Mesenchymal stem cell (in vitro differentiated cells and primary cell): Measurements from ENCODE around the gene AUTS2.
A peak's percentile ranks its signal among the peaks of the same experiment; 100 is the strongest.

Experiments used
- DNase-seq: peaks from one replicate; pipeline ENCODE4 v3.0.0-alpha.2; 2013
- H2AFZ ChIP-seq: one replicate; pipeline ENCODE4 v1.6.1; 2013; ENCODE audit warnings: low read depth, mild to moderate bottlenecking, control low read depth, inconsistent platforms, low read length, moderate library complexity
- H2AK5ac ChIP-seq: 2 replicates; pipeline ENCODE4 v1.6.1; 2013; ENCODE audit warnings: low read length, moderate library complexity, mild to moderate bottlenecking, inconsistent platforms; ENCODE audit not compliant: severe bottlenecking
- H2BK120ac ChIP-seq: one replicate; pipeline ENCODE4 v1.6.1; 2013; ENCODE audit warnings: low read depth, mild to moderate bottlenecking, inconsistent platforms, low read length, moderate library complexity
- H2BK12ac ChIP-seq, 2 experiments: one replicate each; pipeline ENCODE4 v1.6.1; 2013; ENCODE audit warnings: inconsistent platforms in 2 of 2, low read length in 2 of 2, mild to moderate bottlenecking in 2 of 2, moderate library complexity in 2 of 2, control low read depth in 1 of 2
- H2BK15ac ChIP-seq: one replicate; pipeline ENCODE4 v1.6.1; 2013; ENCODE audit warnings: mild to moderate bottlenecking, low read depth, inconsistent platforms; ENCODE audit not compliant: poor library complexity, severe bottlenecking
- H2BK5ac ChIP-seq: 2 replicates; pipeline ENCODE4 v1.6.1; 2013; ENCODE audit warnings: low read depth, mild to moderate bottlenecking, low read length, control low read depth, inconsistent platforms; ENCODE audit not compliant: poor library complexity, severe bottlenecking
- H3K14ac ChIP-seq, 2 experiments: one replicate each; pipeline ENCODE4 v1.6.1; 2013; ENCODE audit warnings: inconsistent platforms in 2 of 2, low read length in 2 of 2, control low read depth in 1 of 2, mild to moderate bottlenecking in 1 of 2, moderate library complexity in 1 of 2
- H3K18ac ChIP-seq, 2 experiments: one replicate each; pipeline ENCODE4 v1.6.1; 2013; ENCODE audit warnings: inconsistent platforms in 2 of 2, low read length in 2 of 2, control low read depth in 1 of 2, low read depth in 1 of 2, mild to moderate bottlenecking in 1 of 2
- H3K23ac ChIP-seq, 2 experiments: one replicate each; pipeline ENCODE4 v1.6.1; 2013; ENCODE audit warnings: inconsistent platforms in 2 of 2, low read length in 2 of 2, mild to moderate bottlenecking in 2 of 2, moderate library complexity in 2 of 2, control low read depth in 1 of 2
- H3K27ac ChIP-seq: 2 replicates; pipeline ENCODE4 v1.5.1; 2013; ENCODE audit warnings: mild to moderate bottlenecking, moderate library complexity, low read length, control low read depth, inconsistent platforms; ENCODE audit not compliant: poor library complexity, severe bottlenecking
- H3K27me3 ChIP-seq, 2 experiments: 2 replicates each; pipeline versions ENCODE4 v1.6.1 to v1.7.0; 2013; ENCODE audit warnings: low read length in 2 of 2, mild to moderate bottlenecking in 2 of 2, moderate library complexity in 2 of 2, control low read depth in 1 of 2, inconsistent platforms in 1 of 2; ENCODE audit not compliant: control insufficient read depth in 1 of 2, insufficient read depth in 1 of 2
- H3K36me3 ChIP-seq, 2 experiments: 2 replicates each; pipeline versions ENCODE4 v1.6.1 to v1.7.0; 2013; ENCODE audit warnings: low read length in 2 of 2, control low read depth in 1 of 2, inconsistent platforms in 1 of 2, low read depth in 1 of 2, mild to moderate bottlenecking in 1 of 2; ENCODE audit not compliant: insufficient read depth in 2 of 2, control insufficient read depth in 1 of 2
- H3K4ac ChIP-seq, 2 experiments: one replicate each; pipeline ENCODE4 v1.6.1; 2013; ENCODE audit warnings: inconsistent platforms in 2 of 2, low read length in 2 of 2, mild to moderate bottlenecking in 2 of 2, moderate library complexity in 2 of 2, control low read depth in 1 of 2, low read depth in 1 of 2
- H3K4me1 ChIP-seq: 2 replicates; pipeline ENCODE4 v1.6.1; 2013; ENCODE audit warnings: low read depth, low read length, control low read depth; ENCODE audit not compliant: control insufficient read depth, insufficient read depth
- H3K4me2 ChIP-seq: 2 replicates; pipeline ENCODE4 v1.6.1; 2013; ENCODE audit warnings: low read length, mild to moderate bottlenecking, inconsistent platforms; ENCODE audit not compliant: poor library complexity, severe bottlenecking
- H3K4me3 ChIP-seq, 2 experiments: 2 replicates each; pipeline versions ENCODE4 v1.5.1 to v1.7.0; 2013; ENCODE audit warnings: low read length in 2 of 2, mild to moderate bottlenecking in 2 of 2, control low read depth in 1 of 2, low read depth in 1 of 2; ENCODE audit not compliant: insufficient read depth in 1 of 2
- H3K79me1 ChIP-seq: replicated peaks from 2 replicates; pipeline ENCODE4 v1.6.1; 2013; ENCODE audit warnings: mild to moderate bottlenecking, control low read depth, low read length, inconsistent platforms; ENCODE audit not compliant: poor library complexity, severe bottlenecking
- H3K9ac ChIP-seq: 2 replicates; pipeline ENCODE4 v1.7.0; 2013; ENCODE audit warnings: mild to moderate bottlenecking, low read length, moderate library complexity
- H3K9me3 ChIP-seq: 2 replicates; pipeline ENCODE4 v1.7.0; 2013; ENCODE audit warnings: mild to moderate bottlenecking, low read length; ENCODE audit not compliant: control insufficient read depth
- H4K8ac ChIP-seq: one replicate; pipeline ENCODE4 v1.6.1; 2013; ENCODE audit warnings: inconsistent platforms, mild to moderate bottlenecking, low read length, moderate library complexity
- H4K91ac ChIP-seq: one replicate; pipeline ENCODE4 v1.6.1; 2013; ENCODE audit warnings: mild to moderate bottlenecking, low read length, inconsistent platforms
- WGBS: methylation state at CpG from one replicate; pipeline ENCODE4 v1.1.7; 2013; ENCODE audit warnings: mixed read lengths; 5-methylcytosine and 5-hydroxymethylcytosine counted together

The AUTS2 gene

GRCh38 chr7:69966766-69967591, 368.7 kb downstream of the AUTS2 start:
- Histone ChIP-seq H3K36me3 (no peaks in the 10 kb centered on the region), H3K4me2 (no peak overlapping the region), H2BK12ac (no peak overlapping the region), H3K79me1 (peaks cover 5% of the 10 kb centered on the region), H3K9me3 (no peaks in the 10 kb centered on the region), H3K4ac (no peak overlapping the region), H3K18ac (no peak overlapping the region), H3K23ac (no peak overlapping the region), H2AK5ac (no peak overlapping the region), H3K4me3 (no peak overlapping the region), H2BK5ac (no peak overlapping the region), H4K91ac (no peak overlapping the region), H4K8ac (no peak overlapping the region), H3K27ac (no peak overlapping the region), H3K4me1 (peaks cover 3% of the 10 kb centered on the region), H2AFZ (no peak overlapping the region), H3K14ac (peak overlapping the region in 1 of 2 experiments; percentile 2), H3K9ac (no peak overlapping the region), H2BK15ac (no peak overlapping the region), H2BK120ac (no peak overlapping the region), H3K27me3 (no peaks in the 10 kb centered on the region)
- WGBS = 53% methylated on average over 6 of the region's 8 CpGs
- DNase-seq = no peak

DNA sequence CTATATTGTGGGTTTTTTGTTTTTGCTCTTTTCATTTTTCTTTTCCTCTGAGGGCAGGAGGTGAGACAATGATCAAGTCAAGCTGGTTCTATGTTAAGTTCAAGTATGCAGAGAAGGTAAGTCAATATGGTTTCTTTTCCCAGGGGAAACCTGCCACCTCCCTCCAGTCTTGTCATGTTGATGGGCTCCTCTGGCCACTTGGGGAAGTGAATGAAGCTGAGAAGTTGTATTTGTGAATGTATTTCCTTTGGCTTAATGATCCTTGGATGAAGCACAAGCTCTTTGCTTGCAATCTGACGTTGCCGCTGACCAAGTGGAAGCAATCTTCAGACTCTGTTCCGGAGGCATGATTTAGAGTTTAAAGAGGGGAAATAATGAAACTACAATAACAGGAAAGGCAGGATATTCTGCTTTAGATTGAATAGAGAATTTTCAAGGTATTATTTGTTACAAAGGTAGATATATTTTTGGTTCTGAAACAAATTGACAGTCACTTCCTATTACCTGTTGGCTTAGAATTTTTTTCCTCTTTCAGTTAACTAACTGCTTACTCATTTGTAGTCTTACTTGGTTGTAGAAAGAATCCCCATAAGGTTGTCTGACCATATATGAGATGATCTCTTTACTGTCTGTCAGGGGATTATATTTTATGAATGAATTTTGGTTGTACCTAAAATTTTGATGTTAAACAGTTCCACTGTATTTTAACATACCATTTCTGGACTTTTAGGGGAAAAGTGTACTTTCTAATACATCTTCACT, 369.6 kb downstream of the AUTS2 start:
- Histone ChIP-seq H2BK15ac (no peak overlapping the region), H2AFZ (no peak overlapping the region), H3K23ac (no peak overlapping the region), H3K4ac (no peak overlapping the region), H2BK5ac (no peak overlapping the region), H3K79me1 (peaks cover 5% of the 10 kb centered on the region), H3K4me1 (peaks cover 3% of the 10 kb centered on the region), H3K9me3 (no peaks in the 10 kb centered on the region), H3K14ac (no peak overlapping the region), H2BK12ac (no peak overlapping the region), H3K27me3 (no peaks in the 10 kb centered on the region), H3K4me3 (no peak overlapping the region), H2BK120ac (no peak overlapping the region), H3K36me3 (no peaks in the 10 kb centered on the region), H4K91ac (no peak overlapping the region), H3K18ac (no peak overlapping the region), H3K9ac (no peak overlapping the region), H3K4me2 (peak overlapping the region; percentile 40), H3K27ac (no peak overlapping the region), H2AK5ac (no peak overlapping the region), H4K8ac (no peak overlapping the region)
- no peak for DNase-seq
- WGBS = 47% methylated on average over 3 of the region's 3 CpGs

DNA sequence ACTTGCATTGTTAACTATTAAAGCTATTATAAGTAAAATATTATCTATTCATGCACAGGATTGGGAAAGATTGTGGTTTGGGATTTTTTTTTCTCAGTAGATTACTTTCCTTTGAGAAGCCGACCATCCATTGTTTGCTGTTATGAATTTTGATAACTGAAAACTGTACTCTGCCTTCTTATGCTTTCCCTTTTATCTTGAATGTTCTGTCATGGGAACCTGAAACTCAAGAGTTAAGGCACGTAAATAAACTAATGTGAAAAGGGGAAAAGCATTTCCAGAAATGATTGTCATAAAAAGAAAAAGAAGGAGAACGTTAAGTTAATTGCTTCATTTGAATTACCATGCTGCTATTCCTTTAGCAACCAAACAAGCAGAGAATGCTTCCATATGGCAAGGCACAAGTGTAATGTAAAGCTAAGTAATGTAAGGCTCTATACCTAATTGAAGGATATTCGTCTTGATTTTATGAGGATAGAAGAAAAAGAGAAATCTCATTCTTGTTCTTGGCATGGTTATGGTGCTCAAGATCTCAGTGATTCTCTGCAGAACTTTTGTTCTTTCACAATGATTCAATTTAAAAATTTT, 370.8 kb downstream of the AUTS2 start:
- Histone ChIP-seq H3K36me3 (no peaks in the 10 kb centered on the region), H3K9ac (no peak overlapping the region), H4K91ac (no peak overlapping the region), H3K23ac (no peak overlapping the region), H3K18ac (no peak overlapping the region), H3K27me3 (no peaks in the 10 kb centered on the region), H3K14ac (no peak overlapping the region), H2BK12ac (no peak overlapping the region), H3K9me3 (no peaks in the 10 kb centered on the region), H3K79me1 (peaks cover 4% of the 10 kb centered on the region), H2BK15ac (no peak overlapping the region), H3K4me2 (no peak overlapping the region), H3K4me1 (peaks cover 3% of the 10 kb centered on the region), H3K4me3 (no peak overlapping the region), H2BK120ac (no peak overlapping the region), H2BK5ac (no peak overlapping the region), H3K4ac (no peak overlapping the region), H2AFZ (no peak overlapping the region), H4K8ac (no peak overlapping the region), H2AK5ac (no peak overlapping the region), H3K27ac (no peak overlapping the region)
- no peak for DNase-seq
- WGBS = 80% methylated on average over 3 of the region's 4 CpGs

GRCh38 chr7:69981646-69982045, 383.4 kb downstream of the AUTS2 start:
- H3K36me3 ChIP-seq = no peaks in the 10 kb centered on the region
- no peaks in the 10 kb centered on the region for H3K27me3 ChIP-seq
- no peak overlapping the region for H3K18ac ChIP-seq
- no peak overlapping the region for H3K14ac ChIP-seq
- no peak overlapping the region for H3K4me3 ChIP-seq
- H4K91ac ChIP-seq = no peak overlapping the region
- no peak overlapping the region for H2AFZ ChIP-seq
- no peak for DNase-seq
- WGBS = 37% methylated on average over 2 of the region's 4 CpGs
- H4K8ac ChIP-seq = no peak overlapping the region
- H3K27ac ChIP-seq = no peak overlapping the region
- no peak overlapping the region for H3K23ac ChIP-seq
- no peaks in the 10 kb centered on the region for H3K79me1 ChIP-seq
- peaks cover 8% of the 10 kb centered on the region for H3K9me3 ChIP-seq
- no peak overlapping the region for H2BK15ac ChIP-seq
- no peak overlapping the region for H2AK5ac ChIP-seq
- H3K4ac ChIP-seq = no peak overlapping the region
- H2BK120ac ChIP-seq = no peak overlapping the region
- no peaks in the 10 kb centered on the region for H3K4me1 ChIP-seq
- H3K9ac ChIP-seq = no peak overlapping the region
- H2BK12ac ChIP-seq = no peak overlapping the region
- no peak overlapping the region for H3K4me2 ChIP-seq
- H2BK5ac ChIP-seq = no peak overlapping the region
